C4-2B (cell line): ENCODE measurements around the gene GLI1.

Source experiments
- H3K27ac ChIP-seq: fragments of 450-650 bp; 2 replicates; pipeline ENCODE4 v1.5.1; 2017
- CTCF ChIP-seq: fragments of 450-650 bp; conservative IDR thresholded peaks from 2 replicates; pipeline ENCODE4 v1.5.1; 2017; ENCODE audit warnings: mild to moderate bottlenecking
- ZFX ChIP-seq: fragments of 450-650 bp; IDR thresholded peaks from 2 replicates; pipeline ENCODE4 v1.6.1; 2017

GLI1 gene

GRCh38 chr12:57446292-57446960 is 13.2 kb upstream of the GLI1 start:
- TF ChIP-seq CTCF: no peak
- no peak overlapping the region for H3K27ac ChIP-seq

- H3K27ac ChIP-seq: no peak overlapping the region
- no peak for TF ChIP-seq ZFX
- TF ChIP-seq CTCF: no peak
Observed at GRCh38 chr12:57448669-57449068, 10.9 kb upstream of the GLI1 start.

- H3K27ac ChIP-seq: no peak overlapping the region
- no peak for TF ChIP-seq CTCF
- no peak for TF ChIP-seq ZFX
Observed at GRCh38 chr12:57449375-57449774, 10.2 kb upstream of the GLI1 start.

GRCh38 chr12:57450057-57450456 is 9.5 kb upstream of the GLI1 start:
- H3K27ac ChIP-seq: no peak overlapping the region
- TF ChIP-seq CTCF (no peak), ZFX (no peak)

- TF ChIP-seq ZFX (no peak), CTCF (no peak)
- H3K27ac ChIP-seq: no peak overlapping the region
Observed at GRCh38 chr12:57451233-57451778, 8.3 kb upstream of the GLI1 start.

- TF ChIP-seq ZFX (no peak), CTCF (no peak)
- H3K27ac ChIP-seq: no peak overlapping the region
Observed at GRCh38 chr12:57452181-57452936, 7.2 kb upstream of the GLI1 start.

- H3K27ac ChIP-seq: no peak overlapping the region
- no peak for TF ChIP-seq ZFX
- TF ChIP-seq CTCF: peak; percentile 95
Observed at GRCh38 chr12:57452937-57453509, 6.6 kb upstream of the GLI1 start.
